Measurements from ENCODE around the gene DENND6A.
"Not testable (repeated sequence)": the region's sequence is repeated elsewhere in the genome, so short reads cannot be mapped to it uniquely, and the experiment has no call there.

DENND6A gene, protein sequence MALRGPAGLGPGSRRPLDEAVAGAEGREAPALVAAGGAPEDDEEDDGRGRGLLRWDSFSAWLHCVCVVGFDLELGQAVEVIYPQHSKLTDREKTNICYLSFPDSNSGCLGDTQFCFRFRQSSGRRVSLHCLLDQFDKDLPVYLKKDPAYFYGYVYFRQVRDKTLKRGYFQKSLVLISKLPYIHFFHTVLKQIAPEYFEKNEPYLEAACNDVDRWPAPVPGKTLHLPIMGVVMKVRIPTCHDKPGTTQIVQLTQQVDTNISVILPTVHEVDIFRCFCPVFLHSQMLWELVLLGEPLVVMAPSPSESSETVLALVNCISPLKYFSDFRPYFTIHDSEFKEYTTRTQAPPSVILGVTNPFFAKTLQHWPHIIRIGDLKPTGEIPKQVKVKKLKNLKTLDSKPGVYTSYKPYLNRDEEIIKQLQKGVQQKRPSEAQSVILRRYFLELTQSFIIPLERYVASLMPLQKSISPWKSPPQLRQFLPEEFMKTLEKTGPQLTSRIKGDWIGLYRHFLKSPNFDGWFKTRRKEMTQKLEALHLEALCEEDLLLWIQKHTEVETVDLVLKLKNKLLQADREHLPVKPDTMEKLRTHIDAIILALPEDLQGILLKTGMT

DNA sequence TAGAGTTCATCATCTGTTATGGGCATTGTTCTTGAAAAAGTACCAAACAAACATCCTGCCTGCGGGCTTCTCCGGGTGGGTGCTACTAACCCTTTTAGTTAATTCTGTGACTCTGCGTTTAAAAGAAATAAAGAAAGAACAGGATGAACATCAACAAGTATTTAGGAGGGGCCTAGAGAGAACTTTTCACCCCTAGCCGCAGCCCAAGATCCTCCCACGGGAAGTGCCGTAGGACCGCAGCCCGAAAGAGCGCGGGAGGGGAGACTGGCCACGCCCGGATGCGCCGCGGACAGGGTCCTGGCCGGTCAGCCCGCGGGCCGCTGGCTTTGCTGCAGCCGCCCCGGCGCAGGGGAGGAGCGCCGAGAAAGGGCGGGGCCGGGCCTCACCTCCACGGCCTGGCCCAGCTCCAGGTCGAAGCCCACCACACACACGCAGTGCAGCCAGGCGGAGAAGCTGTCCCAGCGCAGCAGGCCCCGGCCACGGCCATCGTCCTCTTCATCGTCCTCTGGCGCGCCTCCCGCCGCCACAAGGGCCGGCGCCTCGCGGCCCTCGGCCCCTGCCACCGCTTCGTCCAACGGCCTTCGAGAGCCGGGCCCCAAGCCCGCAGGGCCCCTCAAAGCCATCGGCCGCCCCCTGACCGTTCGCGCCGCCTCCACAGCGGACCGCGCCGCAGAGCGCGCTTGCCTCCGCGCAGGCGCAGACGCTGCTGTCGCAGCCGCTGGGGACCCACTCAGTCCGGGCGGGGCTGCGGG lies at the start of gene DENND6A:
Gene DENND6A (minus strand): TSS at position 682 of the 752 bp plus-strand sequence. CDS start 59 bp downstream, at position 623.
- no peak for DNase-seq

GRCh38 chr3:57740027-57740426 lies 47.1 kb upstream of the DENND6A start:
- no peak for DNase-seq

GRCh38 chr3:57738391-57738790 lies 45.5 kb upstream of the DENND6A start:
- no peak for DNase-seq

GRCh38 chr3:57737840-57738239 lies 45.0 kb upstream of the DENND6A start:
- no peak for DNase-seq

- DNase-seq: no peak
Measured at GRCh38 chr3:57735405-57735804, 42.5 kb upstream of the DENND6A start.

DNA sequence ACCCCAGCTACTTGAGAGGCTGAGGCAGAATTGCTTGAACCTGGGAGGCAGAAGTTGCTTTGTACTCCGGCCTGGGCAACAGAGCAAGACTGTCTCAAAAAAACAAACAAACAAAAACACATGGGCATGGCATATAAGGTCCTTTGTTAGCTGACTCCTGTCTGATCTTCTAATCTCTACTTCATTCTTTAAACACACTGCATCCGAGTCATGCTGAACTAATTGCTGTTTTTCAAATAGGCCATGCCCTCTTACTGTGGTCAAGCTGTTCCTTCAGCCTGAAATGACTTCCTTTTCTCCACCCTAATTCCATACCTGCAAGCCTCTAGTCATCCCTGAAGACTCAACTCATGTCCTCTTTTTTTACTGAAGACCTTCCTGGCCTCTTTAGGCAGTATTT lies 40.9 kb upstream of the DENND6A start:
- DNase-seq: no peak

GRCh38 chr3:57731311-57731710 lies 38.4 kb upstream of the DENND6A start:
- no peak for DNase-seq

- no peak for DNase-seq
Measured at GRCh38 chr3:57730682-57731081, 37.8 kb upstream of the DENND6A start.

DNA sequence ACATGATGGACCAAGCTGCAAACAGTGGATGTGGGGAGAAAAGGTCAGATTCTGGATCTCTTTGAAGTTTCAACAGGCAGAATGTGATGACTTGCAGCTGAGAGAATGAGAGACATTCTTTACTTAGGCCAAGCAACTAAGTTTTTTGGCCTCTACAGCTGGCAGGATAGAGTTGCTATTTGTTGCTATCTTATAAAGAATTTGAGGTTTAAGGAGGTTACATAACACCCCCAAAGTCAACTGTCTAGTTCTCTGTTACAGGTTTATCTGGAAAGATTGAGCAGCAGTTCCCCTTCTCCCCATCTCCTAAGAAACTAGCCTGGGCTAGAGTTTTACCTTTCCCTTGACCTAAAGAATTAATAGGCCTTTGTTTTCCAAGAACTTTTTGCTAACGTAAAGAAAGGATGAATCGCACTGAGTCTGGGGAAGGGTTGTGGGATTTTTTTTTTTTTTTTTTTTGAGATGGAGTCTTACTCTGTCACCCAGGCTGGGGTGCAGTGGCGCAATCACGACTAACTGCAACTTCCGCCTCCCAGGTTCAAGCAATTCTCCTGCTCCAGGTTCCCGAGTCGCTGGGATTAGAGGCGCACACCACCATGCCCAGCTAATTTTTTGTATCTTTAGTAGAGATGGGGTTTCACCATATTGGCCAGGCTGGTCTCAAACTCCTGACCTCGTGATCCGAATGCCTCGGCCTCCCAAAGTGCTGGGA lies 36.6 kb upstream of the DENND6A start:
- DNase-seq: no peak

GRCh38 chr3:57727106-57727505 lies 34.2 kb upstream of the DENND6A start:
- no peak for DNase-seq

DNA sequence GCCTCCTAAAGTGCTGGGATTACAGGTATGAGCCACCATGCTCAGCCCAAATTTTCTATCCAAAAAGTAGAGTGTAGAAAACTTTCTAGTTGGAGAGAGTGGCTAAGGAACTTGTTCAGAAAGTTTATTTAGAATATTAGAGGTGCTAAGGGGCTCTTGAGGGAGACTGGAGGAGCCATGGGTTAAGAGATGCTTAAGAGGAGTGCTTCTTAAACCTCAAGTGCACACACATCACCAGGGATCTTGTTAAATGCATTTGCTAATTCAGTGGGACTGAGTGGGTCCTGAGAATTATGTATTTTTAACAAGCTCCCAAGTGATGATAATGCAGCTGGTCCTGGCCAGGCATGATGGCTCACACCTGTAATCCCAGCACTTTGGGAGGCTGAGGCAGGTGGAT lies 33.5 kb upstream of the DENND6A start:
- DNase-seq: no peak

- DNase-seq: no peak
Measured at GRCh38 chr3:57718118-57718517, 25.2 kb upstream of the DENND6A start.

GRCh38 chr3:57717205-57717868 lies 24.5 kb upstream of the DENND6A start:
- DNase-seq: no peak

- no peak for DNase-seq
Measured at GRCh38 chr3:57715686-57716085, 22.8 kb upstream of the DENND6A start.

- no peak for DNase-seq
Measured at GRCh38 chr3:57709559-57709958, 16.7 kb upstream of the DENND6A start.

- no peak for DNase-seq
Measured at GRCh38 chr3:57709031-57709430, 16.2 kb upstream of the DENND6A start.

GRCh38 chr3:57706462-57706861 lies 13.6 kb upstream of the DENND6A start:
- no peak for DNase-seq

DNA sequence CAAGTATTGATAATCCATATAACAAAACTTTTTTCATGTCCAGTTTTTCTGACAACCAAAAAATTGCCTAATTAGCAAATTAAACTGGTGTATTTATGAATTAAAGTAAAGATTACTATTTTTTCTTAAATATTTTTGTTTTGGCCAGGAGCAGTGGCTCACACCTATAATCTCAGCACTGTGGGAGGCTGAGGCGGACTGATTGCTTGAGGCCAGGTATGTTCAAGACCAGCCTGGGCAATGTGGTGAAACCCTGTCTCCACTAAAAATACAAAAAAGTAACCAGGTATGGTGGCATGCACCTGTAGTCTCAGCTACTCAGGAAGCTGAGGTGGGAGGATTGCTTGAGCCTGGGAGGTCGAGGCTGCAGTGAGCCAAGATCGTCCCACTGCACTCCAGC lies 12.5 kb upstream of the DENND6A start:
- DNase-seq: not testable (repeated sequence)

GRCh38 chr3:57701781-57702180 lies 8.9 kb upstream of the DENND6A start:
- DNase-seq: no peak

DNA sequence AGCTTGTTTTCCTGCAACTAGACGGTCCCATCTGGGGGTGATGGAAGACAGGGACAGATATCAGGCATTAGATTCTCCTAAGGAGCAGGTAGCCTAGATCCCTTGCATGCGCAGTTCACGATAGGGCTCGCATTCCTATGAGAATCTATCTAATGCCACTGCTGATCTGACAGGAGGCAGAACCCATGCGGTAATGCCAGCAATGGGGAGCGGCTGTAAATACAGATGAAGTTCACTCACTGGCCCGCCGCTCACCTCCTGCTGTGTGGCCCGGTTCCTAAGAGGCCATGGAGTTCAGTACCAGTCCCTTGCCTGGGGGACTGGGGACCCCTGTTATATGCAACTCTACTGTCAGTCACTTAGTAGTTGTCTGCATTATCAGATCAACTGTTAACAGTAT lies 7.9 kb upstream of the DENND6A start:
- no peak for DNase-seq

DNA sequence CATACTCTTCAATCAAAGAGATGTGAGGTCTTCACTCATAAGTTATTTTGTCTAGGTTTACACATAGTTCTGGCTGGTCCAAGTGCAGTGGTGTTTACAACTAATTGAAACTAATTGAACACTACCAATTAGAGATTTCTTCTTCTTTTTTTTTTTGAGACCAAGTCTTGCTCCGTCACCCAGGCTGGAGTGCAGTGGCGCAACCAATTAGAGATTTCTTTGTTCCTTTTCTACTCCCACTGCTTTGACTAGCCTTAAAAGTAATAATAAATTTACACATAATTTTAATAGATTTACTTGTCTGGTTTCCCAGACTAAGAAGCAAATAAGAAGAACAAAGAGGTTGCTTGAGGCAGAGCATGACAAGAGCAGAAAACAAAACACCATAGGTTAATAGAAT lies 6.7 kb upstream of the DENND6A start:
- no peak for DNase-seq

GRCh38 chr3:57696801-57697321 lies 4.0 kb upstream of the DENND6A start:
- DNase-seq: no peak

Measured in cerebellar nuclear complex (tissue), 1 donor.